Fibroblast of skin of right quadriceps (primary cell): Measurements from ENCODE around the gene SCPEP1.
"Not testable (repeated sequence)": the region's sequence is repeated elsewhere in the genome, so short reads cannot be mapped to it uniquely, and the experiment has no call there.

Experiments
- DNase-seq: peaks from one replicate; pipeline ENCODE4 v3.0.0-alpha.2; 2013

The SCPEP1 gene, protein sequence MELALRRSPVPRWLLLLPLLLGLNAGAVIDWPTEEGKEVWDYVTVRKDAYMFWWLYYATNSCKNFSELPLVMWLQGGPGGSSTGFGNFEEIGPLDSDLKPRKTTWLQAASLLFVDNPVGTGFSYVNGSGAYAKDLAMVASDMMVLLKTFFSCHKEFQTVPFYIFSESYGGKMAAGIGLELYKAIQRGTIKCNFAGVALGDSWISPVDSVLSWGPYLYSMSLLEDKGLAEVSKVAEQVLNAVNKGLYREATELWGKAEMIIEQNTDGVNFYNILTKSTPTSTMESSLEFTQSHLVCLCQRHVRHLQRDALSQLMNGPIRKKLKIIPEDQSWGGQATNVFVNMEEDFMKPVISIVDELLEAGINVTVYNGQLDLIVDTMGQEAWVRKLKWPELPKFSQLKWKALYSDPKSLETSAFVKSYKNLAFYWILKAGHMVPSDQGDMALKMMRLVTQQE

DNA sequence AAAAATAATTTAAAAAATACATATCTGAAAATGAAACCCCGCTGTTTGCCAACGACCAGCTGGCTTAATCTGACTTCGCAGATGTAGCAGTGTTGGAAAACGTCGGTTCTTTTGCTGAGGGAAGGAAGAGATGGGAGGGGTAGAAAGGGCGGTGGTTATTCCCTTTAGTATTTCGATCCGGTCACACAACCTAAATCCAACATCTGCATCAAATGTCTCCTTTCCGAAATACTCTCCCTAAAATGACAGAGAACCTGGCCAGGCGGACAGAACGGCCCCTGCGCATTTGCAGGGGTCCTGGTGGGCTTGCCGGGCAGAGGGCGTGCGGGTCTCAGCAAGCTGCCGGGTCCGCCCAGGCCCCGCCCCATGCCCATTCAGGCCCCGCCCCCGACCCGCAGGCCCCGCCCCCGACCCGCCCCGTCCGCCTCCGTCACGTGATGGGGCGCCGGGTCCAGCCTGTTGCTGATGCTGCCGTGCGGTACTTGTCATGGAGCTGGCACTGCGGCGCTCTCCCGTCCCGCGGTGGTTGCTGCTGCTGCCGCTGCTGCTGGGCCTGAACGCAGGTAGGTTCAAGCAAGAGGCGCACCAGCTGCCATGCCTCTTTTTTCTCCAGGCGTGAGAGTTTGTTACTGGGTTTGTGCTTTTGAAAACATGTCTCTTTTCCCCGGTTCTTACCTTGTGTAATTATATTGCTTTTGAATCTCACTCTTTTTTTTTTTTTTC lies at the start of gene SCPEP1:
SCPEP1 (plus strand) TSS at position 459 of the 723 bp plus-strand sequence; CDS start at position 488, 29 bp downstream.
- DNase-seq: peak; percentile 71

DNA sequence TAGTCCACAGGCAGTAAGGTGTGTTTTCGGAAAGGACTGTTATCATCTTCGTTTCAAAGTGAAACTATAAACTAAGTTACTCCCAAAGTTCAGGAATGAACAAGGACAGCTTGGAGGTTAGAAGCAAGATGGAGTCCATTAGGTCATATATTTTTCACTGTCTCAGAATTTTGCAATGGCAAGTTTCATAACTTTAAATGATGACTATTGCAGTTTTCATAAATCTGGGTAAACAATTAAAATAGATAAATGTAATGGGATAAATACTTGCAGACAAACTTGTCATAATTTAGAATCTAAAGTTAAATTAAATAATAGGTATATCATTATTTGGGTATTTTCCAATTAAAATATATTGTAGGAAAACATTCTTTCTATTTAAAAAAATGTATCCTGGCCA lies 49.3 kb upstream of the SCPEP1 start:
- DNase-seq: no peak

DNA sequence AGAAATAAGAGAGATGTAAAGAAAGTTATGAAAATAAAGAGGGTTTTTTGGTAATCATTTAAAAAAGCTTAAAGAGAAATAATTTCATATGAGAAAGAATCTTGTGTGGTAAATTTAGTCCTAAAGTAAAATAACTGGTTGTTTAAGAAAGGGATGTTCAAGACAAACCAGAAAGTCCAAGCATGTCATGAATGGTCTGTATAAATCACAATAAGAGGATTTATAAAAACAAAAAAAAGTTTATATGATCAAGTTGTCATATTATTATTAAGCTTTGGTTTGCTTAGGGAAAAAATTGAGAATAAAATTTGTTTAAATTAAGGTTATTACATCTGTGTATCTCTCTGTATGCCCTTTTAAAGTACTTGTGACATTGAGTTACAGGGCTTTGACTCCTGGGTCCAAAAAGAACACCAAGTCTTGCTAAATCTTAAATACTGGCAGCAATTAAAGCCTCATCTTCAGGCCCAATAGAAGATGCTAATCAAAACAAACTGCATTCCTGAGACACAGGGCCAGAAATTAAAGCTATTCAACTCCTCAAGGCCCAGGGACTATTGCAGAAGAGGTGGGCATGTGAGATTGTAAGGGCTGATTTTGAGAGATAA lies 48.5 kb upstream of the SCPEP1 start:
- peak; percentile 13 for DNase-seq

DNA sequence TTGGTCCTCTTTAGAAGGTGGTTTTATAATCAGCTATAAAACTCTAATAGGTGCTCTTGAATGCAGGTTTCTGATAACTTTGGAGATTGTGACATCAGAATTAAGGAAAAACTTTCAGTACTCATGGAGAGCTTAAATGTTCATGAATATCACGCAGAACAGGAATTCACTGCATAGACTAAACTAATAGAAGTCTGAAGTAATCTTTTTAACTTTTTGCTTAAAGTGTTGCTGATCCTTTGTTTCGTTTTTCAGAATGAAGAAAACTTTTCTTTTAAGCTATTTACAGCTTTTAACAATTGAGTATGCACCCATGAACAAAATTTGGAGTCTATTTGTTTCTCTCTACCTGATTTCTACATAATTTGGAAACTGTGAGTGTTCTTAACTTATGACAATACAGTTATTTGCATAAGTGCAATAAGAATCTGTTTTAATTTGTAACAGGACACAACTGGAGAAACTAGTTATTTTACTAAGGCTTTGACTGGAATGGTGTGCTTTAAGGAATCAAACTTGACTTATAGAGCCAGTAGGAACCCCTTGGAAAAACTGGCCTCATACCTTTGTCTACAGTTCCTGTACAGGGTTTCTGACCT lies 47.1 kb upstream of the SCPEP1 start:
- DNase-seq: no peak

DNA sequence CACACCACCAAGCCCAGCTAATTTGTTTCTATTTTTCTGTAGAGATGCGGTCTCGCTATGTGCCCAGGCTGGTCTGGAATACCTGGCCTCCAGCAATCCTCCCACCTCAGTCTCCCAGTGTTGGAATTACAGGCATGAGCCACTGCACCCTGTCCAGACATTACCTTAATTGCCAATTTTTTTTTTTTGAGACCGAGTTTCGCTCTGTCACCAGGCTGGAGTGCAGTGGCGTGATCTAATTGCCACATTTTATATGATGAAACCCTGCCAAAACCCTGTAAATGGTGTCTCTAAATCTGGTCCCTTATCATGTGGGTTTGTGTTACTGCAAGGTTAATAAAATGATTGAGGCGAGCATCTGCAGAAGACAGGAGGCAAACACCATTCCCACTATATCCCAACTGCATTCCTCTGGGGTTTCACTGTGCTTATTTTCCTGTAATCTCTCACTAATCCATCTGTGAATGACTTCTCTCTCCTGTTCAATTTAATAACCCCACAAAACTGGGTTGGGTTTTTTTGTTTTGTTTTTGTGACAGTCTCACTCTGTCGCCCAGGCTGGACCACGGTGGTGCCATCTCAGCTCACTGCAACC lies 44.7 kb upstream of the SCPEP1 start:
- no peak for DNase-seq

DNA sequence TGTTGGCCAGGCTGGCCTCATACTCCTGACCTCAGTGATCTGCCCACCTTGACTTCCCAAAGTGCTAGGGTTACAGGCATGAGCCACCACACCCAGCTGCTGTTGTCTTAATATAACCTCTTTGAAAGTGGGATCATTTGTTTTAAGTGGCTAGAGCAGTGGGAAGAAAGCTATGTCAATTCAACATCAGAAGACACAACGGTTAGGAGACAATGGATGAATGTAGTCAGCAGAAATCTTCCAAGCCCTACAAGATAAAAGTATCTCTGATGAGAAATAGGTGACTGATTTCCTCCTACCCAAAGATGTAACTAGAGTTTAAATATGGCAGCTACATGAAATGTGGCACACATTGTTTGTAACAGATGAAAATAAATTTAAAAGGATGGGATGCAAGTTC lies 44.1 kb upstream of the SCPEP1 start:
- DNase-seq: no peak

DNA sequence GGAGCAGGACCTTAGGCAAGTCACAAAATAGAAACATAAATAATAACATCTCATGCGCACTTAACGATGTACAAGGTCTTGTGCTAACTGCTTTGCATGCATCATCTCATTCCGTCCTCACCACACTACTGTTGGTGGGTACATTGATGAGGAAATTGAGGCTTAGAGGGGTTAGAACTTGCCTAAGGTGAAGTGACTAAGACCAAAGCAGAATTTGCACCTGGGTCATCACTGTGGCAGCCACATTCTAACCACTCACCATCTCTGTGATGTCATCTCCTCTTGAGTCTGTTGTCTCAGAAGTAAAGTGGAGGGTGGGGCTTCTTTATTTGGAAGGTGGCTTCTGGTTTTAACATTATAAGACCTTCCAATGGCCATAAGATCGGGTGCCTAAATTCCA lies 43.7 kb upstream of the SCPEP1 start:
- DNase-seq: no peak

DNA sequence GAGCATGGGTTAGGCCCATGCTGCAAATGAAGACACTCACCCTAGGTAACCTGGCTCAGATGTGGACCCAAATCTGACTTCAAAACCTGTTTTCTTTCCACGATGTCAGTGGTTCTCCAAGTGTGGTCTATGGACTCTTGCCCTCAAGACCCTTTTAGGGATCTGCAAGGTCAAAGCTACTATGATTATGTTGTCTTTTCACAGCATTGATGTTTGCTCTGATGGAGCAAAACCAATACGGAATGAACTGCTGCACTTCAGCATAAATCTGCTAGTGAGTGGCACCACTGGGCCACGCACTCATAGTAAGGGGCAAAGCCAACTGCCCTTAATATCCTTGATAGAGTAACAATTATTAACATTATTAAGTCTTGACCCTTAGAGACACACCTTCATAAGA lies 42.5 kb upstream of the SCPEP1 start:
- DNase-seq: no peak

DNA sequence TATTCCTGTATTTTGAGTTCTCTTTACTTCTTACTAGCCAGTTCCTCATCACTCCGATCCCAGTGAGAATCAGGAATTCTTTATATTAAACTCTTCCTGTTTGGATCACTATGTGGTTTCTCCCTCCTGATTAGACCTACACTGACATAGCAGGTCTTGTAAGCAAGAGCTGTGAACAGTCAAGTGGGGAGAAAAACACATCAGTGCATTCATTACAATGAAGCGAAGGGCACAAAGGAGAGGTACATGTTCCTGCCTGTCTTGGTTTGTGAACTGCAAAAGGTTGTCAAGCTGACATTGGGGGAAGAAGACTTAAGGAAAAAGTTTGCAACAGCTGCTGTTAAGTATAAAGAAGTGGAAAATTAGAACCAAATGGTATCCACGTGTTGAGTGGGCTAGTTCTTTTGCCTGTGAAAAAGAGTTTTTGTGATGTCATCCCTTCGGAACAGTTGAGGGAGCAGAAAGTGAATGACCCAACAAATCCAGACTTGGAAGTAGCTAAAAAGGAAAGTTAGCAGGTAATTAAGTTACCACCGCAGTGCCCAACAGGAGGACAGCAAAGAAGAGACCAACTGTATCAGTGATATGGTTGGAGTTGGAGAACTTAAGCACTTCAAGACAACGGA lies 41.1 kb upstream of the SCPEP1 start:
- DNase-seq: no peak

DNA sequence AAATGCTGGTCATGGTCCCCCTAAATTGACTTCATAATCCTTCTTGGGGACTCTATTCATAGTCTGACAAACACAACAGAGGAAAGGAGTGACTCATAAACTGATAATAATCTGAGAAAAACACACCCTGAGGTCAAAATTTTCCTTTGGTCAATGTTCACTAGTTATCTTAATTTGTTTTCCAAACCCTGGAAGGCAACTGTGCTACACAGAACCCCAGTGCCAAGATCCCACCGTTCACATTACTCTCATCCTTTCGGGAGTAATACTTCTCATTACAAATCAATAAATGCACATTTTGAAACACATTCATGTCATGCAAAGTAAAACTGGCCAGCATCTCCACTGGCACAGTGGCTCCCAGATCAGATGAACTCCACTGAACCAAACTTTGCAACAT lies 40.2 kb upstream of the SCPEP1 start:
- no peak for DNase-seq

DNA sequence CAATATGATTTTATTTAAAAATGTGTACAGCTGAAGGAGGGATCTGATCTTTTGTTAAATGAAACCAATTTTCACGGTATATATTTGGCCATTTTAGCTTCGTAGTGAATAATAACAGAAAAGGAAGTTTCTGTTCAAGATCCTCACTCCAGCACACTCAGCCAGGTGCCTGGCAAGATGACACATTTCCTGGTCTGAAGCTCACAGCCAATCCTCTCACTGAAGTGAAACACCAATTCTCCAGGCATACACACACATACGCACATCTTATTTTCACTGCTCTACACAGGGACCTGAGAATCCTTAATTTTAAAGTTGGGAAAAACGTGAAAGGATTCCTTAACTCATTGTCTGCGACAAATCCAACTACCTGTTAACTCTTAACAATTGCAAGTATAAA lies 39.7 kb upstream of the SCPEP1 start:
- not testable (repeated sequence) for DNase-seq

DNA sequence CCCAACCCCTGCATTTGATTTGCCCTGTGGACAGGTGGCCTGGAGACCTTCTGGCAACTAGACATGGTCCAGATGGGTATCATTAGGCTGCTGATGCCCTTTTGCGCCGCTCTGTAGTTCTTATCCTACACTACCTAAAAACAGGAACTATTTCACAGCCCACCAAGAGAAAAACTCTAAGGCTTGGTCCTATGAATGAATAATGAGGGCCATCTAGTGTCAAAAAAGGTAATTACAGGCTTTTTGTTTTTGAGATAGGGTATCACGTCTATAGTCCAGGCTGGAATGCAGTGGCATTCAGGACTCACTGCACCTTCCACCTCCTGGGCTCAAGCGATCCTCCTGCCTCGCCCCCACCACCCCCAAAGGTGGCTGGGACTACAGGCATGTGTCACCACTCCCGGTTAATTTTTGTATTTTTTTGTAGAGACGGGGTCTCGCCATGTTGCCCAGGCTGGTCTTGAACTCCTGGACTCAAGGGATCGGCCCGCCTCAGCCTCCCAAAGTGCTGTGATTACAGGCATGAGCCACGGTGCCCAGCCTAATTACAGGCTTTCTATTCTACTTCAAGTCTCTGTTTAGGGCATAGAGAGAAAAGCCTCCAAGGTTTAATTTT lies 38.0 kb upstream of the SCPEP1 start:
- DNase-seq: peak; percentile 66

DNA sequence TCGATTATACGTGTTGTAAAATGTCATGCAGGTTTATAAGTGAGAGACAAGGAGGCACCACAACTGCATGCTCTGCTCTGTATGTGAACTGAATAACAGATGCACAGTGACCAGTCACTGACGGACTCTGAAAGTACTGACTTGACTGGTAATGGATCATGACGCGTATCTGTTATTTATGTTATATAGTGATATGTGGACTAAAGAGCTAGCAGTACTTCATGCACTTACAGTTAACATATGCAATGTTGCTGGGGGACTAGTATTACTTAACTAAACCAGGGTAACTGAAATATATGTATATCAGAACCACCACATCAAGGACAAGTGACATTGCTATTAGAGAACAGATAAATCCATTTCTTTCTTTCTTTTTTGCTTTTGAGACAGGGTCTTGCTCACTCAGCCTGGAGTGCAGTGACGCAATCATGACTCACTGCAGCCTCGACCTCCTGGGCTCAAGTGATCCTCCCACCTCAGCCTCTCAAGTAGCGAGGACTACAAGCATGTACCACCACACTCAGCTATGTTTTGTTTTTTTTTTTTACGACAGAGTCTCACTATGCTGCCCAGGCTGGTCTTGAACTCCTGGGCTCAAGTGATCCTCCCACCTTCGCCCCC lies 34.3 kb upstream of the SCPEP1 start:
- DNase-seq: no peak

DNA sequence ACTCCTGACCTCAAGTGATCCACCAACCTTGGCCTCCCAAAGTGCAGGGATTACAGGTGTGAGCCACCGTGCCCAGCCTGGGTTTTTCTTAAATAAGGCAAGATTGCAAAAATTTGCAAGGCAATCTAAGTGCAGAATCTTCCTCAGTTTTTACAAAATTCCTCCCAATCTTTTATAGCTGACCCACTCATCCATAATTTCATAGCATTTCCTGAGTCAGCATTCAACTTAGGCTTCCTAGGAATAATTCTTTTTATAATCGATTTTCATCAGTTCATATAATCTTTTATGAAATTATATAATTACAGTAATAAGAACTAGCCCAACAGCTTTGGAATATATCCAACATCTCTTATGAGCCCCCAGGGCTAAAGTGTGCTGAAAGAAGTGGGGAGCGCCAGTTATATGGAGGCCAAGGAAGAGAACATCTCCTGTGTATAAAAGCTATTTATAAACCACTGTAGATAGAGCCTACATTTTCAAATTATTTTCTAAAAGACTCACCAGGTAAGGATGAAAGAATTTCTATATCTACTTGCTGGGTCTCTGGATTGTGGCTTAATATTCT lies 31.9 kb upstream of the SCPEP1 start:
- no peak for DNase-seq

DNA sequence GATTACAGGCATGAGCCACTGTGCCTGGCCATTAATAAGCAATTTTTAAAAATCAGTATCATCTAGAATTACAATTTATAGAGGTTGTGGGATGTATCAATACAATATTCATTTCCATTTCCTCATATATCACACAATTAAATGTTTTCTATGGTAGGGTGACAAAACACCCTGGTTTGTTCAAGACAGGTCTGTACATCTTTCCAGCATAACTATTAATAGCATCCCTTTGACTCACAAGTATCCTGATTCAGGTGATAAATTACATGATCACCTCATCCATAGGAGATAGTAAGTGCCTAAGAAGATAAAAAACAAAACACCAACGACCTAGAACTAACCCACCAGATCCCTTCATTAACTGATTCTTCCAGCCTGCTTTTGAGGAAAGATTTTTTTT lies 30.2 kb upstream of the SCPEP1 start:
- no peak for DNase-seq

DNA sequence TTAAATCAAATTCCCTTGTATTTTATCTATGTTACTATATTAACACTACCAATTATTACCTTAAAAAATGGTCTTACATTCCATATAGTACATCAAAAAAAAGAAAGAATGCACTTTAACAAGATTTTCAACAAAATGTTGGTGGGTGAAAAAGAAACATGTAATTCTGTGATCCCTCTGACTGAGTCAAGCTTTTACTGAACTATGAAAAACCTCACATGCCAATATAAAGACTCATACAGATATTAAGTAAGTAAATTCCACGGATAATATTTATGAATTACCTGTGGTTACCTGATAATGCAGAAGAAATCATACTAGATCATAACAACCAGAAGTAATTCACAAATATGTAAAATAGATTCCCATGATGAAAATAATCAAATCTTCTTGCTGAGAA lies 29.4 kb upstream of the SCPEP1 start:
- no peak for DNase-seq

DNA sequence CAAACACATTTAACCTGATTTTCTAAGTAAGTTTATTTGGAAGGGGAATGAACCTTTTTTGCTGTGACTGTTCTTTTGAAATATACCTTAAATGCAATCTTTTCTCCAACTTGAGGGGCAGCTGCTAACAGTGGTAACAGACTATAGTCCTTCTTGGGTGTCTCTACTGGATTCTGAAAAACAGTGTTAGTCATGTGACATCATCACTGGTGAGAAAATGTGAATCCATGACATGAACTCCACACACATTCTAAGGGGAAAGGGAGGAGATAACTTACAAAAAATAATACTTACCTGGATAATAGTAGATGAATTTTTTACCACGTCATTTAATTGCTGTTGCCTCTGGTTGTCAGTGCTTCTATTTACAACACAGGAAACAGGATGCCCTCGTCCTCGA lies 28.3 kb upstream of the SCPEP1 start:
- no peak for DNase-seq

DNA sequence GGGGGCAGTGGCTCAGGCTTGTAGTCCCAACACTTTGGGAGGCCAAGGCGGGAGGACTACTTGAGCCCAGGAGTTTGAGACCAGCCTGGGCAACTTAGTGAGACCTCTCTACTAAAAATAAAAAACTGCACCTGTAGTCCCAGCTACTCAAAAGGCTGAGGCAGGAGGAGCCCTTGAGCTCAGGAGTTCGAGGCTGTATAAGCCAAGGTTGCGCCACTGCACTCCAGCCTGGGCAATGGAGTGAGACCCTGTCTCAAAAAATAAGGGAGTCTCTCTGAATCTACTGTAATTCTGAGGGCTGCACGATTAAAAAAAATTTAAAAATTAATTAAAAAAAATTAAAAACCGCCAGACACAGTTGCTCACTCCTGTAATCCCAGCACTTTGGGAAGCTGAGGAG lies 20.9 kb upstream of the SCPEP1 start:
- DNase-seq: no peak

DNA sequence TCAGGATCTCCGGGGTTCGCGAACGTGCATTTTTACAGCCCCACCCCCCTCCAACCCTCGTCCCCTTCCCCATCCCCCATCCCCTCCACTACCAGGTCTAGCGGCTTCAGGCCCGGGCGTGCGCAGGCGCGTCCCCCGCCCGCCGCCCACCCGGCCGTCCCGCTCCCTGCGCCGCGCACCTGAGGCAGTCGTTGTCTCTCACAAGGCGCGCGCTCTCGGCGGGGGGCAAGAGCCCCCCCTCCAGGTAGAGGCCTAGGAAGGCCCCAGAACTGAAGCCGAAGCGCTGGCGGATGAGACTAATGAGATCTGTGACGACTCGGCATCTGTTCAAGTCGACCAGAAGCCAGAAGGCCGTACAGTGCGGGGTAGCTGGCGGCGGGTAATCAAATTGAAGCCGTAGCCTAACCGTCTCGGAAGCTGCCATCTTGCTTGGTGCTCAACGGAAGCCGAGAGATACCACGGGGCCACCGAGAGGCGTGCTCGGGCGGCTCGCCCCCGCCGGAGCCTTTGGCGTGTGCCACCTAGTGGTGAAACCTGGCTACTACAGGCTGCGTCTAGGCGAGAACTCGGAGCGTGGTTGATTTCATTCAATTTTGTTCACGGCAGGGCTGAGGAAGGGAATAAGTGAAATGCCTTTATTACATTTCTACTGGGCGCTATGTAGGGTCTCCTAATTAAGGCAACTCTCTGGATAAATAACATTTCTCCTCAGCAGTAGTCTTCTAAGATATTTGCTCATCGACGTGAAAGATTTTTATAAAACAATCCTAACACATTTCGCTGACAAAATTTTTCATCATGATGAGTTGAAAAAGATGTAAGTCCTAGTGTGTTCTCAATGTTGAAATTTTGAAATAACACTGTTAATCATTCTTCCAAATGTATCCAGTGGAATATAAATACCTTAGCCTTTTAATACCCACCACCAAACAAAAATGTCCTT lies 17.1 kb upstream of the SCPEP1 start, which contains the start of gene COIL:
COIL (minus strand) TSS at position 455 of the 943 bp plus-strand sequence; CDS start at position 424, 31 bp downstream.
- DNase-seq: peak; percentile 89

DNA sequence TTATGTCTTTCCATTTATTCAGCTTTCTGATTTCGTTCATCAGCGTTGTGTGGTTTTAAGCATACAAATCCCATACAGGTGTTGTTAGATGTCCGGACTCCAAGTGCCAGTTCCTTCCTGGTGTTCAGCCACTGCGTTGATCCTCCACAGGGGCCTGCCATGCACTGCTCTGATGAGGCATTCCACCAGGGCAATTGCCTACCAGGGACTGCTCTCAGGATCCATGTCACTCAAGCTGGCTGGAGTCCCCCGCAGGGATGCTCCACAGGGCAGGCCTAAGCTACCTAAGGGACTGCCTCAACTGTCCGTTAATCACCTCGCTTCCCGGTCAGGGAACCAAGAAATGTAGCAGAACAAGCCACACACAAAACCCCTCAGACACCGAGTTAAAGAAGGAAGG lies 12.7 kb upstream of the SCPEP1 start:
- DNase-seq: not testable (repeated sequence)
